T47D (cell line): Measurements from ENCODE around the gene RAC2.
"Not testable (repeated sequence)": the region's sequence is repeated elsewhere in the genome, so short reads cannot be mapped to it uniquely, and the experiment has no call there.

Experiments
- DNase-seq, 2 experiments: peaks; one replicate each; pipeline versions ENCODE4 v3.0.0 to v3.0.0-alpha.2; 2011 to 2012; ENCODE audit warnings: low read depth in 1 of 2, low spot score in 1 of 2
- JUND ChIP-seq: IDR thresholded peaks from 2 replicates; pipeline ENCODE4 v1.6.1; 2012; ENCODE audit warnings: low read depth
- in situ Hi-C: cut with HindIII; loops from 2 replicates; pipeline ENCODE4 v1.10.0; 2016; ENCODE audit warnings: low sequenced_read_pairs, low pct_unique_long_range_greater_than_20kb

The RAC2 gene

DNA sequence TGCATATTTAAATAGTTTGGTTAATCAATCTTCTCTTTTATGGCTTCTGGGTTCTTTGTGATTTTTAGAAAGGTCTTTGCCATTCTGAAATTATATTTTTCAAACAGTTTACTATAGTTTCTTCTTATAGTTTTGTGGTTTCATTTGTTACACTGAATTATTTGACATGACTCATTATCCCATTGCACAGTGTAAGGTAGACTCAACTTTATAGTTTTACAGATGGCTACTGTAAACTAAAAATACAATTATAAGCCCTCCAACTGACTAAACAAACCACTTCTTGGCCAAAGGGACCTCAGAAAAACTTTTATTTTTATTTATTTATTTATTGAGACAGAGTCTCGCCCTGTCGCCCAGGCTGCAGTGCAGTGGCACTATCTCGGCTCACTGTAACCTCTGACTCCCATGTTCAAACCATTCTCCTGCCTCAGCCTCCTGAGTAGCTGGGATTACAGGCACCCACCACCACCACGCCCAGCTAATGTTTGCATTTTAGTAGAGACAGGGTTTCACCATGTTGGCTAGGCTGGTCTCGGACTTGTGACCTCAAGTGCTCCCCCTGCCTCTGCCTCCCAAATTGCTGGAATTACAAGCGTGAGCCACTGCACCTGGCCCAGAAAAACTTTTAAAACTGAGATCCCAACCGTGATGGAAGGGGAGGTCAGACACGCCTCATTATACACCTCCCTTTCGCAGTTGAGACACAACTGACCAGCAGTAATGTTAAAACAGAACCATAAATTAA lies 14.1 kb upstream of the RAC2 start:
- in situ Hi-C loops = no loop called here
- TF ChIP-seq JUND = no peak

DNA sequence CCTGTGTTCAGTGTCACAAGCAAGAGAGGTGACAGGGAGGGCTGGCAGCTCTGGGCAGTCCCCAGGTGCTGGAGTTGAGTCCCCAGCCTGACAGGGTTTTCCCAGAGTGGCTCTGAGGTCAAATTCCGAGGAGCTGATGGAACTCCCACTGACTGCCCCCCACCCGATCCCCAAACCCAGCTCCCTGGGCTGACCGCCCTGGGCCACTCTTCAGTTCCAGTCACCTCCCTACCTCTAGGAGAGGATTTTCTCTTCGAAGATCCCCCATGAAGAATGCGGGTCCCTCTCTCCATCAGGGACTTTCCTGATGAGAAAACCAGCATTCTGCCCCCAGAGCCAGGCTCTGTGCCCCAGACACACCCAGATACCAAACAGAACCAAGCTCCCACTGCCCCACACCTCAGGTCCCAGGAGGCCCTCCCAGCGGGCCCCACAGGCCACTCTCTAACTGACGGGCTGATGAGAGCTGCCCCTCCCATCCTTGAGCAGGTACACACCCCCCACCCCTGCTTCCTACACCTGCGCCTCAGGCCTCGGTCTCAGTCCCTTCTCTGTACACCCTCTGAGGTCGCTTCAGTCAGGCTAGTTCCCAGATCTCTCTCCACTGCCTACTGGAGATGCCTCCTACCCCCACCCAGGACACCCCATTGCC lies 12.1 kb upstream of the RAC2 start:
- TF ChIP-seq JUND = no peak
- DNase-seq = no peak
- in situ Hi-C loops = no loop called here

More for the DNA sequence above, 14.1 kb upstream of the RAC2 start:
- no peak for DNase-seq

DNA sequence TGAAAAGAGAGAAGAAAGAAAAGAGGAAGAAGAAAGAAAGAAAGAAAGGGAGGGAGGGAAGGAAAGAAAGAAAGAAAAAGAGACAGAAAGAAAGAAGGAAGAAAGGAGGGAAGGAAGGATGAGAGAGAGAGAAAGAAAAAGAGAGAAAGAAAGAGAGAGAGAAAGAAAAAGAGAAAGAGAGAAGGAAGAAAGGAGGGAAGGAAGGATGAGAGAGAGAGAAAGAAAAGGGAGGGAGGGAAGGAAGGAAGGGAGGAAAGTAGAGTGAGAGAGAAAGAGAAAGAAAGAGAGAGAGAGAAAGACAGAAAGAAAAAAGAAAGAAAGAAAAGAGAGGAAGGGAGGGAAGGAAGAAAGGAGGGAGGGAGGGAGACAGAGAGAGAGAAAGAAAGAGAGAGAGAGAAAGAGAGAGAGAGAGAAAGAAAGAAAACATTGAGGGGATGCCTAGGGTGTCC lies 11.5 kb upstream of the RAC2 start:
- DNase-seq = no peak
- in situ Hi-C loops = no loop called here
- TF ChIP-seq JUND = no peak

DNA sequence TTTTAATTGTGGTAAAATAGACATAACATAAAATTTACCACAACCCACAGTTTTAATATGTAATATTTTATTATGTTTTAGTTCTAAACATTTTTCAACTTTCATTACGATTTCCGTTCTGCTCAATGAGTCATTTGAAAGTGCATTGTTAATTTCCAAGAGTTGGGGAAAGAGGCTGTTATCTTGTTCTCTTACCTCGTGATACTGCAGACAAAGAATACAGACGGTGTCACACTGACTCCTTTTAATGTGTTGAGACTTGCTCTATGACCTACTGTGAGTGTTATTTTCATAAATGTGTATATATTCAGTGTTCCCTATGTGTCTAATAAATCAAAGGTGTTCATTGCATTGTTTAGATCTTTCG lies 10.8 kb upstream of the RAC2 start:
- no peak for TF ChIP-seq JUND
- no peak for DNase-seq
- in situ Hi-C loops = no loop called here

DNA sequence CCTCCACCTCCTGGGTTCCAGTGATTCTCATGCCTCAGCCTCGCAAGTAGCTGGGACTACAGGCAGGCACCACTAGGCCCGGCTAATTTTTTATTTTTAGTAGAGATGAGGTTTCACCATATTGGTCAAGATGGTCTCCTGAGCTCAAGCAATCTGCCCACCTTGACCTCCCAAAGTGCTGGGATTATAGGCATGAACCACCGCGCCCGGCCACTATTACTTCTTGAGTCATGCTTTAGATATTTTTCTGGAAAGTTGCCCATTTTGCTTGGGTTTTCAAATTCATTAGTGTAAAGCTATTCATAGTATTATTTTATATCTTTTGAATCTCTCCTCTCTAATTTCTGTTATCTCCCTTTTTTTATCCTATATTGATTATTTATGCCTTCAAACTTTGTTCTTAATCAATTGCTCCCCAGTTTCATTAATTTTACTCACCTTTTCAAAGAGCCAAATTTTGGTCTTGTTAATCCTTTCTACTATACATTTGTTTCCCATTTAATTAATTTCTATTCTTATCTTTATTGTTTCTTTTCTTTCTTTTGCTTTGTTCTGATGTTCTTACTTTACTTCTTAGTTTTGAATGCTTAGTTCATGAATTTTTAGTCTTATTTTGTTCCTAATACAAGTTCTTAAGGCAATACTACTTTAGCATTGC lies 10.3 kb upstream of the RAC2 start:
- in situ Hi-C loops = no loop called here
- no peak for DNase-seq
- no peak for TF ChIP-seq JUND

DNA sequence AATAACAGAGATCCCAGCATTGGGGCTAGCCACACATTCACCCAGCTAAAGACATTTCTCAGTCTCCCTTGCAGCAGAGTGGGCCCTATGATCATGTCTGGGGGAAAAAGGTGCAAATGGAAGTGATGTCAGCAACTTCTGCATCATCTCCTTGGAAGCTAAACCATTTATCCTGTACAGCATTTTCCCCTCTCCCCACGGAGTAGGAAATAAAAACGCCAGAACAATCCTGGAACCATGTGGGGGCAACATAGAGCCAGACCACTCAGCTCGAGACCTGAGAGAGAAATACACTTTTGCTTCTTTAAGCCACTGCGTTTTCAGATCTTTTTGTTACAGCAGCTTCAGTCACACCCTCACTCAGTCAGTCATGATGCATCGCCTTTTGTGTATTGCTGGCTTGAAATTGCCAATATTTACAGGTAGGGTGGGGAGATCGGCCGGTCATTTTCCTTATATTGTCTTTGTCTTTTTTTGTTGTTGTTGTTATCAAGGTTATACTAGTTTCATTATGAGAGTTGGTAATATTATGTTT lies 9.1 kb upstream of the RAC2 start:
- DNase-seq = no peak
- TF ChIP-seq JUND = no peak
- in situ Hi-C loops = no loop called here

DNA sequence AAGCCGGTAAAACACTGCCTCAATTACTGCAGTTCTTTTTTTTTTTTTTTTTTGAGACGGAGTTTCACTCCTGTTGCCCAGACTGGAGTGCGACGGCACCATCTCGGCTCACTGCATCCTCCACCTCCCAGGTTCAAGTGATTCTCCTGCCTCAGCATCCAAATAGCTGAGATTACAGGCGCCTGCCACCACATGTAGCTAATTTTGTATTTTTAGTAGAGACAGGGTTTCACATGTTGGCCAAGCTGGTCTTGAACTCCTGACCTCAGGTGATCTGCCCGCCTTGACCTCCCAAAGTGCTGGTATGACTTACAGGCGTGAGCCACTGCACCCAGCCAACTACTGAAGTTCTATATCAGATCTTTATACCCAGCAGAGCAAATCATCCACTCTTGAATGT lies 7.8 kb upstream of the RAC2 start:
- in situ Hi-C loops, DNase-seq: not testable (repeated sequence)

DNA sequence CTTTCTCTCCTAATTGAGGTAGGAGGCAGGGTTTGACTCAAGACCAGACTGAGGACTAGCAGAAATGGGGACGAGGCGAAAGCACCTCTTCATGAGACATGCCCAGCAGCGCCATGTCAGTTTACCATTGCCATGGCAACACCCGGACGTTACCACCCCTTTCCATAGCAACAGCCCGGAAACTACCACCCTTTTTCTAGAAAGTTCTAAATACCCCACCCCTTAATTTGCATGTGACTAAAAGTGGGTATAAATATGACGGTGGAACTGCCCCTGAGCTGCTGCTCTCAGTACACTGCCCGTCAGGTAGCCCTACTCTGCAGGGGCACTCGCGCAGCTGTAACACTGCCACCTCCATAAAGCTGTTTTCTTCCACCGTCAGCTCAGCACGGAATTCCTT lies 5.9 kb upstream of the RAC2 start:
- TF ChIP-seq JUND = no peak
- DNase-seq = no peak
- in situ Hi-C loops = no loop called here

DNA sequence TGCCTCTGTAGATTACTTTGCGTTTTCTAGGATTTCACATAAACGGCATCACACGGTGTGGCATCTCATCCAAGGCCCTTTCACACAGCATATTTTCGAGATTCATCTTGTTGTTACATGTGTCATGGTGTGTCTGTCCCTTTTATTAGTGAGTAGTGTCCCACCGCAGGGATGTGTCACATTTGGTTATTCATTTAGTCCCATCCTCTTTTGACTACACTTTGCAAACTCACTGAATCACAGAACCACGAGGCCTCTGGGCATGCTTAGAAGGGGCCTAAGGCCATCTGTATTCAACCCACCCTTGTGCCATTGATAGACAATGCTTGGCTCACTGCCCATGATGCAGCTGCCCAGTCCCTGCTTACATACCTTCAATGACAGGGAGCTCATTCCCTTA lies 4.2 kb upstream of the RAC2 start:
- no peak for DNase-seq
- in situ Hi-C loops = no loop called here
- TF ChIP-seq JUND = no peak

DNA sequence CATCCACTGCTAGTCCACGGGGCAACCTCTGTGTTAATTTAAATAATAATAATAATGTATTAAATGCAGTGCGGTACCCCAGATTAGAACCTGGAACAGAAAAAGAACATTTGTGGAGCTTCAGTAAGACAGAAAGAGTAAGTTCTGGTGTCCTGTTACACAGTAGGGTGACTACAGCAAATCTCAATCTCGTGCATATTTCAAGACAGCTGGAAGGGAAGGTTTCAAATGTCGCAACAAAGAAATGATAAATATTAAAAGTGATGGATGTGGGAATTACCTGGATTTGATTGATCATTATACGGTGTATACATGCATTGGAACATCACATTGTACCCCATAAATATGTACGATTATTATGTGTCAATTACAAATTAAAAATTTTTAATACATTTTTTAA lies 1.7 kb upstream of the RAC2 start:
- in situ Hi-C loops = no loop called here
- TF ChIP-seq JUND = no peak
- DNase-seq = no peak

DNA sequence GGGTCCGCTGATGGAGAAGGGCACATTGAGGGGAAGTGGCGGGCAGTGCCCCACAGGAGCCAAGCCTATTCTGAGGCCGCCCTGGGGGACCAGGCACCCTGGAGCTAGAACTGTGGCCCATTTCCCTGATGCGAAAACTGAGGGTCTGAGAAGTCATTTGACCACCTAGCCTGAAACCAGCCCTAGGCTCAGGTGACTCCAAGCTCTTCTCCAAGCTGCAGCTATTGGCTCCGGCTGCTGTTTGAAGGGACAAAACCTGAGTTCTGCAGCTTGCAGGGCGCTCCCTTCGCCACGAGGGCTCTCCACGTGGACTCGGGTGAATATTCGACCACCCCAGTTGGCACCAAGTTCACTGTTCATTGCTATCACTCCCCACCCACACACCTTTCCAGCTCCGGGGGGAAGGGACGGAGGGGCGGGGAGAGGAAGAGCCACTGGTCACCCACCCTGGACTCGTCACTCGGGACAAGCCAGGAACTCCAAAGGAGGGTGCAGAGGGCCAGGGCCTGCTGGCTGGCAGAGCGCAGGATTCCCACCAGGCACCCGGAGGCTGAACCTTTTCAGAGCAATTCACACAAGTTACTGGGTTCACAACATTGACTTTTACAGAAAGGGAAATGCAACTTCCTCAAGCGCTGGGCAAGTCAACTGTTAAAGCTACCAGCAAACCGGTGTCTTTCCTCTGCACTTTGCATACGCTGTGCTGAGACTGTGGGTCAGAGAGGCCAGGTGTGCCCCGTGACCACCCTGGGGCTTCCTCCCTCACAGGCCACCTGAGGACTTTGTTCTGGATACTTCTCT lies 1.1 kb upstream of the RAC2 start:
- no peak for DNase-seq
- TF ChIP-seq JUND = no peak
- in situ Hi-C loops = no loop called here

DNA sequence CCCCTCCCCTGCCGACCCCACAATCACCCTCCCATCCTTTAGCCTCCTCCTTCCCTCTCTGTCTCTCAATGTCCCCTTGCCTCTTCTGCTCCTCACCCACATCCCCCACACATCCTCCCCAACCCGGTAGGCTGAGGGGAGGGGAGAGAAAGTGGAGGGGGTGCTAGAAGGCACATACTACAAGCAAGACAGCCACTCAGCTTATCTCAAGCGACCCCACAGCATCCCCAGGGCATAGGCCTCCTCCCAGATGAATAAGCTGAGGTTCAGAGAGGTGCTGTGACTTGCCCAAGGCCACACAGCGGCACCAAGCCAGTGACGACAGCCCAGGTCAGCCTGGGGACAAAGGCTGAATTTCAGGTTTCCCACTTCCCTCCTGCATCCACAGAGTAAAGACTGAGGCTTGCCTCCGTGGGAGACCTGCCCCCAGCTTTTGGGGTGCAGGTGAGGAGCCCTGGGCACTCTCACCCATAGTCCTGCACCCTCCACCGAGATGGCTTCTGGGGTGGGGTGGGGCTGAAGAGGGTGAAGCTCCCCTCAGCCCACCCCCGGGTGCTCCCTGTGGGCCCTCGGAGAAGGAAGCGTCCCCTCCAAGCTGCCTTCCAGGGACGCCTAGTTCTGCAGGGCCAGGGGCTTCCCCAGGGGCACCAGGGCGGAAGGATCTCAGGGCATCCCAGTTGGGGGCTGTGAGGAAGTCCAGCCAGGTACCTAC lies 511 bp downstream of the RAC2 start:
- DNase-seq = no peak
- in situ Hi-C loops = no loop called here
- TF ChIP-seq JUND = no peak
